Common myeloid progenitor, CD34-positive (primary cell): Measurements from ENCODE around the gene KCTD18.

Source experiments
- CTCF ChIA-PET: fragments of 350-600 bp; sonication (Branson Sonifier 250); formaldehyde crosslinking; loops from one replicate; lab custom pipeline; 2021; ENCODE audit warnings: antibody characterized with exemption; lab: Charles Lee
- POLR2A ChIA-PET: fragments of 350-600 bp; sonication (Branson Sonifier 250); formaldehyde crosslinking; loops from one replicate; lab custom pipeline; 2021; ENCODE audit warnings: antibody characterized with exemption; lab: Charles Lee
- DNase-seq, 3 donors: peaks; one replicate each; pipeline versions ENCODE4 v3.0.0 to v3.0.0-alpha.2; 2013
- H3K27ac ChIP-seq, 2 experiments: 1 replicate in 1 of 2; 2 replicates in 1 of 2; pipeline ENCODE4 v1.7.0; 2013; ENCODE audit warnings: inconsistent platforms in 2 of 2, low read length in 2 of 2, mild to moderate bottlenecking in 2 of 2, low read depth in 1 of 2, moderate library complexity in 1 of 2; ENCODE audit not compliant: severe bottlenecking in 2 of 2, insufficient read depth in 1 of 2, poor library complexity in 1 of 2
- H3K27me3 ChIP-seq, 5 experiments: replicated peaks in 2 of 5; 1 replicate in 3 of 5; 2 replicates in 2 of 5; pipeline versions ENCODE4 v1.6.1 to v1.7.0; 2013; ENCODE audit warnings: low read length in 4 of 5, mild to moderate bottlenecking in 2 of 5, moderate library complexity in 2 of 5, inconsistent platforms in 1 of 5; ENCODE audit not compliant: insufficient read depth in 5 of 5, control insufficient read depth in 4 of 5
- H3K36me3 ChIP-seq, 4 experiments: 1 replicate in 2 of 4; 2 replicates in 2 of 4; pipeline versions ENCODE4 v1.6.1 to v1.7.0; 2013; ENCODE audit warnings: low read length in 3 of 4, control low read depth in 1 of 4, mild to moderate bottlenecking in 1 of 4; ENCODE audit not compliant: control insufficient read depth in 4 of 4, insufficient read depth in 4 of 4
- H3K4me1 ChIP-seq, 4 experiments: 1 replicate in 3 of 4; 2 replicates in 1 of 4; pipeline versions ENCODE4 v1.6.1 to v1.7.1; 2013; ENCODE audit warnings: low read length in 3 of 4, mild to moderate bottlenecking in 3 of 4, control low read depth in 1 of 4, inconsistent platforms in 1 of 4, moderate library complexity in 1 of 4; ENCODE audit not compliant: control insufficient read depth in 4 of 4, insufficient read depth in 4 of 4; ENCODE audit errors: control extremely low read depth in 1 of 4
- H3K4me3 ChIP-seq, 7 experiments: 1 replicate in 4 of 7; 2 replicates in 3 of 7; pipeline versions ENCODE4 v1.5.1 to v1.7.0; 2013; ENCODE audit warnings: mild to moderate bottlenecking in 7 of 7, low read length in 6 of 7, moderate library complexity in 6 of 7, inconsistent platforms in 2 of 7, low read depth in 2 of 7, control low read depth in 1 of 7; ENCODE audit not compliant: insufficient read depth in 4 of 7, control insufficient read depth in 1 of 7; ENCODE audit errors: extremely low read depth in 1 of 7
- H3K9me3 ChIP-seq, 5 experiments: 1 replicate in 4 of 5; 2 replicates in 1 of 5; pipeline versions ENCODE4 v1.6.1 to v1.7.1; 2013; ENCODE audit warnings: low read length in 4 of 5, mild to moderate bottlenecking in 2 of 5, inconsistent platforms in 1 of 5, low read depth in 1 of 5, moderate library complexity in 1 of 5; ENCODE audit not compliant: control insufficient read depth in 4 of 5, insufficient read depth in 2 of 5; ENCODE audit errors: control extremely low read depth in 1 of 5
- WGBS: methylation state at CpG from one replicate; pipeline ENCODE4 v1.1.5; 2013; ENCODE audit not compliant: insufficient coverage; 5-methylcytosine and 5-hydroxymethylcytosine counted together

The KCTD18 gene

DNA sequence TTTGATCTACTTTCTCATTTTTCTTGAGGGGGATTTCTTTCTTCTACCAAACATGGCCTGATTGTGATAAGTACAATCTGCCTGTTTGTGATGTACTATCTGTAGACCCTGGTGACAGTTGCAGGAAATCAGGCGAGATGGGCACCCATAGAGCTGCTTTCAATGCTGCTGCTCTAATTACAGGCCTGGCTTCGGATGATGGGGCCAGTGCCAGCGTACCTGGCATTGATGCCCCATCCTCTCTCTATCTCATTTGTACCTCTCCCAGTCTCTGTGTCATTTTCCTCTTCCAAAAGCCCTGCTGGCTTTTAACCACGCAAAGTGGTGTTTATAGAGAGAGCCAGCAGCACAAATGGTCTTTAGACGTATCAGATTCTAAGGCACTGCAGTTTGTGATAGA, 69.9 kb downstream of the KCTD18 start:
- WGBS: 100% methylated on average over 4 of the region's 5 CpGs
- DNase-seq: no peak
- Histone ChIP-seq H3K27ac (no peak overlapping the region), H3K9me3 (no peaks in the 10 kb centered on the region), H3K4me1 (no peaks in the 10 kb centered on the region), H3K36me3 (peaks cover 0 to 4% (median 1%) of the 10 kb centered on the region in 4 experiments), H3K27me3 (no peaks in the 10 kb centered on the region), H3K4me3 (no peak overlapping the region)
- ChIA-PET POLR2A (no interaction called here), CTCF (no interaction called here)
